Thoracic aorta (tissue), 2 donors: ENCODE measurements around the gene NOL7. TPM values are rescaled to one million over a fixed set of nuclear protein-coding genes. Genes with fewer than 3 reads are reported as not detected.

ENCODE experiments used
- ATAC-seq: fragments of 150-250 bp; one replicate; pipeline ENCODE4 v1.8.0; 2017; ENCODE audit warnings: low read depth; ENCODE audit not compliant: insufficient number of reproducible peaks, low FRiP score
- DNase-seq: peaks from one replicate; pipeline ENCODE4 v3.0.0-alpha.2; 2020; ENCODE audit warnings: low spot score
- H3K27ac ChIP-seq, 2 donors: fragments of 200-600 bp; sonication (generic); 1 replicate in 1 of 2; 2 replicates in 1 of 2; pipeline ENCODE4 v1.5.1; 2016; ENCODE audit warnings: mild to moderate bottlenecking in 2 of 2, moderate library complexity in 2 of 2
- H3K27me3 ChIP-seq: fragments of 200-600 bp; sonication (generic); replicated peaks from 2 replicates; pipeline ENCODE4 v1.6.0; 2016; ENCODE audit warnings: mild to moderate bottlenecking; ENCODE audit not compliant: insufficient read depth
- H3K36me3 ChIP-seq: fragments of 200-600 bp; sonication (generic); one replicate; pipeline ENCODE4 v1.5.1; 2016
- H3K4me1 ChIP-seq, 2 donors: fragments of 200-600 bp; sonication (generic); 1 replicate in 1 of 2; 2 replicates in 1 of 2; pipeline versions ENCODE4 v1.5.1 to v1.6.0; 2016; ENCODE audit warnings: low read depth in 2 of 2, mild to moderate bottlenecking in 1 of 2; ENCODE audit not compliant: control insufficient read depth in 1 of 2
- H3K4me3 ChIP-seq: fragments of 200-600 bp; sonication (generic); 2 replicates; pipeline ENCODE4 v1.5.1; 2016; ENCODE audit warnings: mild to moderate bottlenecking
- H3K9me3 ChIP-seq: fragments of 200-600 bp; sonication (generic); 2 replicates; pipeline ENCODE4 v1.5.1; 2016
- CTCF ChIP-seq: fragments of 200-600 bp; sonication (generic); IDR thresholded peaks from one replicate; pipeline ENCODE4 v1.5.1; 2019; ENCODE audit warnings: antibody characterized with exemption
- total RNA-seq, 2 donors: library from RNA; depleted of rRNA; stranded (reverse); fragments of >200 nt; gene quantifications; one replicate each; pipeline versions ENCODE4 v1.1.0 to v1.2.3, GENCODE V29; 2016

The NOL7 gene
- total RNA-seq, 2 donors from 2014 or later, result 75.3 to 96.0 TPM

DNA sequence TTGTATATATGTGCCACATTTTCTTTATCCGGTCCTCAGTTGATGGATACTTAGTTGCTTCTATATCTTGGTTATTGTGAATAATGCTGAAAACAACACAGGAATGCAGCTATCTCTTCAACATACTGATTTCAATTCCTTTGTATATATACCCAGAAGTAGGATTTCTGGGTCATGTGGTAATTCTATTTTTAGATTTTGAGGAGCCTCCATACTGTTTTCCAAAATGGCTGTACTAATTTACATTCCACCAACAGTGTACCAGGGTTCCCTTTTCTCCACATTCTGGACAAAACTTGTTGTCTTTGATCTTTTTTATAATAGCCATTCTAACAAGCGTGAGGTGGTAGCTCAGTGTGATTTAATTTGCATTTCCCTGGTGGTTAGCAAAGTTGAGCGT, 39.1 kb upstream of the NOL7 start:
- no peaks in the 10 kb centered on the region for H3K27me3 ChIP-seq
- peaks cover 0 to 7% of the 10 kb centered on the region in 2 donors for H3K4me1 ChIP-seq

DNA sequence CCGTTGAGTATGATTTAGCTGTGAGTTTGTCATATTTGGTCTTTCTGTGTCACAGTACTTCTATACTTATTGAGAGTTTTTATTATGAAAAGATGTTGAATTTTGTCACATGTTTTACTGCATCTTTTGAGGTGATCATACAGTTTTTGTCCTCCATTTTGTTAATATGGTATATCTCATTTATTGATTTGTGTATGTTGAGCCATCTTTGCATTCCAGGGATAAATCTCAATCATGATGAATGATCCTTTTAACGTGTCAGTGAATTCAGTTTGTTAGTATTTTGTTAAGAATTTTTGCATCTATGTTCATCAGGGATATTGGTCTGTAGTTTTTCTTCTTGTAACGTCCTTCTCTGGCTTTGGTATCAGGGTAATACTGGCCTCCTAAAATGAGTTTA, 37.2 kb upstream of the NOL7 start:
- Histone ChIP-seq H3K27ac (no peak overlapping the region), H3K27me3 (no peaks in the 10 kb centered on the region), H3K4me3 (no peak overlapping the region), H3K4me1 (peaks cover 0 to 7% of the 10 kb centered on the region in 2 donors), H3K9me3 (no peaks in the 10 kb centered on the region), H3K36me3 (peaks cover 2% of the 10 kb centered on the region)
- TF ChIP-seq CTCF, result no peak
- no peak for ATAC-seq
- no peak for DNase-seq

More for the DNA sequence above, 39.1 kb upstream of the NOL7 start:
- Histone ChIP-seq H3K36me3 (peaks cover 2% of the 10 kb centered on the region), H3K27ac (no peak overlapping the region), H3K4me3 (no peak overlapping the region), H3K9me3 (no peaks in the 10 kb centered on the region)
- ATAC-seq, result no peak
- no peak for DNase-seq
- no peak for TF ChIP-seq CTCF

GRCh38 chr6:13579911-13580310, 35.2 kb upstream of the NOL7 start:
- ATAC-seq (no peak), DNase-seq (no peak)
- no peak for TF ChIP-seq CTCF
- Histone ChIP-seq H3K4me3 (no peak overlapping the region), H3K4me1 (no peaks in the 10 kb centered on the region), H3K27ac (no peak overlapping the region), H3K9me3 (no peaks in the 10 kb centered on the region), H3K27me3 (no peaks in the 10 kb centered on the region), H3K36me3 (peaks cover 6% of the 10 kb centered on the region)

- H3K9me3 ChIP-seq, result no peaks in the 10 kb centered on the region
- no peak overlapping the region for H3K4me3 ChIP-seq
- DNase-seq (no peak), ATAC-seq (no peak)
- H3K27ac ChIP-seq, result no peak overlapping the region
- peaks cover 6% of the 10 kb centered on the region for H3K36me3 ChIP-seq
- no peaks in the 10 kb centered on the region for H3K27me3 ChIP-seq
- TF ChIP-seq CTCF, result no peak
- no peaks in the 10 kb centered on the region for H3K4me1 ChIP-seq
Measured at GRCh38 chr6:13581700-13582229, 33.4 kb upstream of the NOL7 start.

- Histone ChIP-seq H3K36me3 (peaks cover 9% of the 10 kb centered on the region), H3K4me3 (no peak overlapping the region), H3K27ac (no peak overlapping the region), H3K27me3 (no peaks in the 10 kb centered on the region), H3K9me3 (no peaks in the 10 kb centered on the region), H3K4me1 (no peaks in the 10 kb centered on the region)
- ATAC-seq (no peak), DNase-seq (no peak)
- no peak for TF ChIP-seq CTCF
Measured at GRCh38 chr6:13586603-13587542, 28.3 kb upstream of the NOL7 start.
